Testis (tissue), 2 donors: Measurements from ENCODE around the gene CKS2.
"Not testable (repeated sequence)": the region's sequence is repeated elsewhere in the genome, so short reads cannot be mapped to it uniquely, and the experiment has no call there.

Source experiments
- CTCF ChIP-seq, 3 experiments: fragments of 450-650 bp in 2 of 3; fragments of 200-600 bp in 1 of 3; sonication (generic) in 1 of 3; IDR thresholded peaks; one replicate each; pipeline ENCODE4 v1.5.1; 2016 to 2019; ENCODE audit warnings: antibody characterized with exemption in 3 of 3, mild to moderate bottlenecking in 2 of 3, moderate library complexity in 1 of 3
- POLR2A ChIP-seq: fragments of 450-650 bp; IDR thresholded peaks from one replicate; pipeline ENCODE4 v1.6.1; 2017; ENCODE audit warnings: antibody characterized with exemption, mild to moderate bottlenecking, moderate library complexity

GRCh38 chr9:89276040-89276439 is 35.0 kb upstream of the CKS2 start:
- TF ChIP-seq CTCF (IDR thresholded peaks at IDR 0.05); POLR2A: not testable (repeated sequence)
